ENCODE data around the gene LSM7. TPM values are rescaled to one million over a fixed set of nuclear protein-coding genes. Genes with fewer than 3 reads are reported as not detected.

LSM7 gene
- total and polyA plus RNA-seq, 2 of the 13 experiments (the other 11 are each of a cell fraction or from before 2014, with no cell fraction given), result 140 to 205 TPM

DNA sequence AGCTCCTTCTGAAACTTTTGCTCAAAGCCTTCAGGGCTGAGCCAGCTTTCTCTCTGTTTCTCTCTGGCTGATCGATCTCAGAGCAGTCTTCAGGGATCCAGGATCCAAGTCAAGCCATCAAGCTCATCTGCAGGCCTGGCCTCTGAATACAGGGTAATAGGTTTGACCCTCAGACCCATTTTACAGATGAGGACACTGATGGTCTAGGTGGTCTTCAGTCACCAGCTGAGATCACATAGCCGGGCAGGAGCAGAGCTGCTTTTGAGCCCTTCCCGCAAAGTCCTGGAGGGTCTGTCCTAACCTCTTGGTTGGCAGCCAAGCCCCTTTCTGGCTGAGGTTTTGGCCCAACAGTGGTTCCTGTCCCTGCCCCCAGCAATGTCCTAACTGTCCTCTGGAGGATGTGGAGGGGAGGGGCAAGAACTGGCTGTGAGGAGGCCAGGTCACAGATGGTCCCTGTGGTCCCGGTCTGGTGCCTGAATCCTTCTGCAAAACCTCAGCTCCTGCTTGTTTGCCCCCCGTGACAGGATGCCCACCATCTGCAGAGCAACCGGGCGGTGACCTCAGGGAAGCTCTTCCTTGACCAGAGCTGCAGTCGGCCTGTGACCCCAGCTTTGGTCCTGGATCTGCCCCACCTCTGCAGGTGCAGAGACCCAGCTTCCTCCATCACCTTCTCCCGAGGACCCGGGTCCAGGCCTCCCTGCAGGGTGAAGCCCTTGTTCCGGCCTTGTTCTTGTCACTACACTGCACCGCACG lies 40.6 kb downstream of the LSM7 start:
- no peaks in the 10 kb centered on the region for H3K79me2 ChIP-seq (ENCODE audit: insufficient read depth, low read length)
- peak overlapping the region in 1 of 3 experiments; percentile 53; a peak in 1 of 6 replicates for H3K4me3 ChIP-seq (replicated peaks in 1 of 3; ENCODE audit: insufficient read depth in 1 of 3, low read depth in 2 of 3, low read length in 3 of 3)
- WGBS (ENCODE audit: low lambda C conversion rate), result 37% methylated on average over 2 of the region's 13 CpGs
- DNase-seq (ENCODE audit: low spot score), result no peak
- no TSS peak for BruUV-seq (replicated peaks)
- no peak for FAIRE-seq
- ChIA-PET CTCF (ENCODE audit: low intra/inter-chr PET ratio, low total read pairs) (no interaction called here), POLR2A (no interaction called here)
- H2AFZ ChIP-seq (ENCODE audit: low read length), result no peak overlapping the region
- intact Hi-C loops (cut with micrococcal nuclease; ENCODE audit: unreplicated experiment), result no loop called here
- in situ Hi-C loops (cut with HindIII; ENCODE audit: extremely low pct_ligation_motif_present, low pct_unique_long_range_greater_than_20kb), result no loop called here
- H3K9ac ChIP-seq (ENCODE audit: insufficient read depth, low read depth, low read length), result no peak overlapping the region
- no peaks in the 10 kb centered on the region for H3K36me3 ChIP-seq (replicated peaks in 1 of 2; ENCODE audit: control insufficient read depth in 1 of 2, insufficient read depth in 2 of 2, low read length in 2 of 2)
- peaks cover 46% of the 10 kb centered on the region for H3K4me1 ChIP-seq (ENCODE audit: insufficient read depth, low read length)
- ATAC-seq, result no peak
- peaks cover 24 to 75% of the 10 kb centered on the region in 2 experiments for H3K27me3 ChIP-seq (ENCODE audit: control insufficient read depth in 1 of 2, insufficient read depth in 2 of 2, low read length in 2 of 2)
- no peaks in the 10 kb centered on the region for H3K9me3 ChIP-seq (ENCODE audit: low read length)
- peak overlapping the region; percentile 68 for H3K4me2 ChIP-seq (ENCODE audit: low read depth, low read length)
- no peaks in the 10 kb centered on the region; the same call in 1 of the 2 replicates for H4K20me1 ChIP-seq (ENCODE audit: insufficient read depth, low read length)
- H3K27ac ChIP-seq (ENCODE audit: extremely low read length, insufficient read depth, low read length), result no peak overlapping the region
- TF ChIP-seq ZNF235 (CRISPR knock-in tag; IDR thresholded peaks at IDR 0.05; ENCODE audit: borderline replicate concordance), result 0 out of 2 replicates have a peak, but pooled peaks have one; percentile 46
- no peak for TF ChIP-seq TCF12 (IDR thresholded peaks at IDR 0.05)
- TF ChIP-seq TCF12 (CRISPR knock-in tag; IDR thresholded peaks at IDR 0.05), result no peak
- TF ChIP-seq RFX1 (IDR thresholded peaks at IDR 0.05), result no peak
- TF ChIP-seq ZFP90 (CRISPR knock-in tag; IDR thresholded peaks at IDR 0.05; ENCODE audit: borderline replicate concordance), result 0 out of 2 replicates have a peak, but pooled peaks have one; percentile 34
- peak; percentile 57; the same call in 1 of the 2 replicates for TF ChIP-seq NR0B2 (CRISPR knock-in tag; IDR thresholded peaks at IDR 0.05)
- peak; percentile 88 for TF ChIP-seq ZNF629 (CRISPR knock-in tag; conservative IDR thresholded peaks at IDR 0.05)
- TF ChIP-seq, protein P1, sequence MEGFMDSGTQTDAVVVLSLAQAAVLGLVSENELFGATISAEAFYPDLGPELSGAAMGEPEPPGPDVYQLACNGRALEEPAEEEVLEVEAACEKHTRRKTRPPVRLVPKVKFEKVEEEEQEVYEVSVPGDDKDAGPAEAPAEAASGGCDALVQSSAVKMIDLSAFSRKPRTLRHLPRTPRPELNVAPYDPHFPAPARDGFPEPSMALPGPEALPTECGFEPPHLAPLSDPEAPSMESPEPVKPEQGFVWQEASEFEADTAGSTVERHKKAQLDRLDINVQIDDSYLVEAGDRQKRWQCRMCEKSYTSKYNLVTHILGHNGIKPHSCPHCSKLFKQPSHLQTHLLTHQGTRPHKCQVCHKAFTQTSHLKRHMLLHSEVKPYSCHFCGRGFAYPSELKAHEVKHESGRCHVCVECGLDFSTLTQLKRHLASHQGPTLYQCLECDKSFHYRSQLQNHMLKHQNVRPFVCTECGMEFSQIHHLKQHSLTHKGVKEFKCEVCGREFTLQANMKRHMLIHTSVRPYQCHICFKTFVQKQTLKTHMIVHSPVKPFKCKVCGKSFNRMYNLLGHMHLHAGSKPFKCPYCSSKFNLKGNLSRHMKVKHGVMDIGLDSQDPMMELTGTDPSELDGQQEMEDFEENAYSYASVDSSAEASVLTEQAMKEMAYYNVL (CRISPR knock-in tag; IDR thresholded peaks at IDR 0.05; ENCODE audit: borderline replicate concordance), result peak; percentile 50; the same call in 1 of the 2 replicates
- 0 out of 2 replicates have a peak, but pooled peaks have one; percentile 62 for TF ChIP-seq ZNF619 (CRISPR knock-in tag; IDR thresholded peaks at IDR 0.05)
- TF ChIP-seq, protein P2, sequence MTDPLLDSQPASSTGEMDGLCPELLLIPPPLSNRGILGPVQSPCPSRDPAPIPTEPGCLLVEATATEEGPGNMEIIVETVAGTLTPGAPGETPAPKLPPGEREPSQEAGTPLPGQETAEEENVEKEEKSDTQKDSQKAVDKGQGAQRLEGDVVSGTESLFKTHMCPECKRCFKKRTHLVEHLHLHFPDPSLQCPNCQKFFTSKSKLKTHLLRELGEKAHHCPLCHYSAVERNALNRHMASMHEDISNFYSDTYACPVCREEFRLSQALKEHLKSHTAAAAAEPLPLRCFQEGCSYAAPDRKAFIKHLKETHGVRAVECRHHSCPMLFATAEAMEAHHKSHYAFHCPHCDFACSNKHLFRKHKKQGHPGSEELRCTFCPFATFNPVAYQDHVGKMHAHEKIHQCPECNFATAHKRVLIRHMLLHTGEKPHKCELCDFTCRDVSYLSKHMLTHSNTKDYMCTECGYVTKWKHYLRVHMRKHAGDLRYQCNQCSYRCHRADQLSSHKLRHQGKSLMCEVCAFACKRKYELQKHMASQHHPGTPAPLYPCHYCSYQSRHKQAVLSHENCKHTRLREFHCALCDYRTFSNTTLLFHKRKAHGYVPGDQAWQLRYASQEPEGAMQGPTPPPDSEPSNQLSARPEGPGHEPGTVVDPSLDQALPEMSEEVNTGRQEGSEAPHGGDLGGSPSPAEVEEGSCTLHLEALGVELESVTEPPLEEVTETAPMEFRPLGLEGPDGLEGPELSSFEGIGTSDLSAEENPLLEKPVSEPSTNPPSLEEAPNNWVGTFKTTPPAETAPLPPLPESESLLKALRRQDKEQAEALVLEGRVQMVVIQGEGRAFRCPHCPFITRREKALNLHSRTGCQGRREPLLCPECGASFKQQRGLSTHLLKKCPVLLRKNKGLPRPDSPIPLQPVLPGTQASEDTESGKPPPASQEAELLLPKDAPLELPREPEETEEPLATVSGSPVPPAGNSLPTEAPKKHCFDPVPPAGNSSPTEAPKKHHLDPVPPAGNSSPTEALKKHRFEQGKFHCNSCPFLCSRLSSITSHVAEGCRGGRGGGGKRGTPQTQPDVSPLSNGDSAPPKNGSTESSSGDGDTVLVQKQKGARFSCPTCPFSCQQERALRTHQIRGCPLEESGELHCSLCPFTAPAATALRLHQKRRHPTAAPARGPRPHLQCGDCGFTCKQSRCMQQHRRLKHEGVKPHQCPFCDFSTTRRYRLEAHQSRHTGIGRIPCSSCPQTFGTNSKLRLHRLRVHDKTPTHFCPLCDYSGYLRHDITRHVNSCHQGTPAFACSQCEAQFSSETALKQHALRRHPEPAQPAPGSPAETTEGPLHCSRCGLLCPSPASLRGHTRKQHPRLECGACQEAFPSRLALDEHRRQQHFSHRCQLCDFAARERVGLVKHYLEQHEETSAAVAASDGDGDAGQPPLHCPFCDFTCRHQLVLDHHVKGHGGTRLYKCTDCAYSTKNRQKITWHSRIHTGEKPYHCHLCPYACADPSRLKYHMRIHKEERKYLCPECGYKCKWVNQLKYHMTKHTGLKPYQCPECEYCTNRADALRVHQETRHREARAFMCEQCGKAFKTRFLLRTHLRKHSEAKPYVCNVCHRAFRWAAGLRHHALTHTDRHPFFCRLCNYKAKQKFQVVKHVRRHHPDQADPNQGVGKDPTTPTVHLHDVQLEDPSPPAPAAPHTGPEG (CRISPR knock-in tag; IDR thresholded peaks at IDR 0.05), result 0 out of 2 replicates have a peak, but pooled peaks have one; percentile 35
- TF ChIP-seq ZNF761 (CRISPR knock-in tag; conservative IDR thresholded peaks at IDR 0.05), result no peak
- TF ChIP-seq HDAC1 (CRISPR knock-in tag; IDR thresholded peaks at IDR 0.05), result 0 out of 2 replicates have a peak, but pooled peaks have one; percentile 8
- TF ChIP-seq, protein P3, sequence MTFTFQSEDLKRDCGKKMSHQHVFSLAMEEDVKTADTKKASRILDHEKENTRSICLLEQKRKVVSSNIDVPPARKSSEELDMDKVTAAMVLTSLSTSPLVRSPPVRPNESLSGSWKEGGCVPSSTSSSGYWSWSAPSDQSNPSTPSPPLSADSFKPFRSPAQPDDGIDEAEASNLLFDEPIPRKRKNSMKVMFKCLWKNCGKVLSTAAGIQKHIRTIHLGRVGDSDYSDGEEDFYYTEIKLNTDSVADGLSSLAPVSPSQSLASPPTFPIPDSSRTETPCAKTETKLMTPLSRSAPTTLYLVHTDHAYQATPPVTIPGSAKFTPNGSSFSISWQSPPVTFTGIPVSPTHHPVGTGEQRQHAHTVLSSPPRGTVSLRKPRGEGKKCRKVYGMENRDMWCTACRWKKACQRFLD (CRISPR knock-in tag; IDR thresholded peaks at IDR 0.05; ENCODE audit: borderline replicate concordance), result peak; percentile 68; the same call in 1 of the 2 replicates

Data from HepG2 (cell line).